T-helper 2 cell (primary cell): ENCODE data around the gene RAP2A.

ENCODE experiments used
- DNase-seq, 5 experiments: peaks; one replicate each; pipeline versions ENCODE4 v3.0.0 to v3.0.0-alpha.2; 2012 to 2022

The RAP2A gene

DNA sequence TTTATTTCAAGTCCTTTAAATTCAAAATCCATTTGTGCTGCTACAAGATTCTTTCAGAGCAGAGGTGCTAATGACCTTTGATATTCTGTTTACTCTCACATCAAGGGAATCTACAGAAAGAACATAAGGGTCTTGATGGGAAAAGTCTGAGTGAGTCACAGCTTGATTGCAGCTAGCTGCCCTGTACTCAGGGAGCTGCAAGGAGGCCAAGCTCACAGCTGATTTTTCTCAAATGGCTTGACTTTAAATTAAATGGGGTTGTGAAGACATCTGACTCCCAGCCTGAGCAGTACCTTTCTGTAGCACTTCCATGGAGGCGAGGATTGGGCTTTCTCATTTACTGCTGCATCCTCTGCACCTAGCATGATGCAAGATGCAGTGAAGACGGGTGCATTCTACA lies 62.5 kb downstream of the RAP2A start:
- no peak for DNase-seq

DNA sequence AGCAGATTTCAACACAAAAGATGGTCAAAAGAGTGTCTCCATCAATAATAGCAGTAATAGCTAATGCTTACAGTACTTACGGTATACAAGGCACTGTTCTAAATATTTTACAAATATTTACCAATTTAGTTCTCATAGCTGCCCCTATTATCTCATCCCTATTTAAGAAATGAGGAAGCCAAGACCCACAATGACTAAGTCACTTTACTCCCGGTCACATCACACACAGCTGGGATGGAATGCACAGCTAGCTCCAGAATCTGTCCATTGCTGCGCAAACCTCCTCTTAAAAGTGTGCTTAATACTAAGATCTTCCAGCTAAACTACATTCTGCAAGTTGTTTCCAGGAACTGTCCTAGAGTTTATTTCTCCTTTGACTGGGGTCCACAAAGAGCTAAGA lies 63.4 kb downstream of the RAP2A start:
- no peak for DNase-seq

DNA sequence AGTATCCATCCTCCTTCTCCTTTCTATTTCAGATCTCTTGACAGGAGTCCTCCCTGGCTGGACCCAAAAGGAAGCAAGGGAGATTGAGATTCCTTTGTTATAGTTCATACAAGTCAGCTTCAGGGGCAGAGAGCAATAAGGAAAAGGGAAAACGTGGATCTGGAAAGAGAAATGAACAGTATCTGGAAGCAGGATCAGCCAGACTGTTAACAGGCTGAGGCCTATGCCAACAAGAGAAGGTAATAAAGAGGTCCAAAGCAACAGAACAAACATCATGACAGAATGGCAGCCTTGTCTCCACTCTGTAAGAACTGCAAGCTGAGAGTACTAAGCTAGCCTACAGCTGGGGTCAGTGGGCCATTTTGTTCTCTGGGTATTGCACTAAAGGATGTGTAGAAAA lies 64.5 kb downstream of the RAP2A start:
- no peak for DNase-seq

DNA sequence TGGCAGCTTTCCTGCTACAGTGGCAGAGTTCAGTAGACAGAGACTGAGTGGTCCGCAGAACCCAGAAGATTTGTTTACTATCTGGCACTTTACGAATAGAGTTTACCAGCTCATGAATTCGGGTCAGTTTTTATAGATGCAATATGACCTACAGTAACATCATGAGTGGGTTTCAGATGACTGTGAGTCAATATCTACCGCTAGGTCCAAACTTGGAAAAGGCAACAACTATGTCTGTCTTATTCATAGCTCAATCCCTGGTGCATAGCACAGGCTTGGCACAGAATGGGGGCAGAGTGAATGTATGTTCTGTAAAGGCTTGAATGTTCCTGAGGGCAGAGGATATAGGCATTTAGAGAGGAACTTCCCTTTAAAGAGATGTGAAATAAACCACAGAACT lies 65.2 kb downstream of the RAP2A start:
- no peak for DNase-seq

DNA sequence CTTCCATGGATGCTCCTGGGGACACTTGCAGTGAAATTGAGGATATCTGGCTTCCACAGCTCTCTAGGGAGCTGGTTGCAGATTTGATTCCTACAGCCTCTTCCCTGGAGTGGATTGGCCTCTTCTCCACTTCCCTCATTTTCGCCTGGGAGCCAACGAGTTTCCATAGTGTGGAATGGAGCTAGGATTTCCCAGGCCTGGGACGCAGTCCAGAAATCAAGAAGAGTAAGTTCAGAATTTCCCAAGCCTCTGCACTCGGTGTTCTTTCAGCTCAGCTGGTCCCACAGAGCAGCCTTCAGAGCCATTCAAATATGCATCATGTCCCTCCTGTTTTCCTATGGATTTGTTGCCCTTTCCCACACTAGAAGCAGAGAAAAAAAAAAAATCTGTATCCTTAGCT lies 68.2 kb downstream of the RAP2A start:
- no peak for DNase-seq

DNA sequence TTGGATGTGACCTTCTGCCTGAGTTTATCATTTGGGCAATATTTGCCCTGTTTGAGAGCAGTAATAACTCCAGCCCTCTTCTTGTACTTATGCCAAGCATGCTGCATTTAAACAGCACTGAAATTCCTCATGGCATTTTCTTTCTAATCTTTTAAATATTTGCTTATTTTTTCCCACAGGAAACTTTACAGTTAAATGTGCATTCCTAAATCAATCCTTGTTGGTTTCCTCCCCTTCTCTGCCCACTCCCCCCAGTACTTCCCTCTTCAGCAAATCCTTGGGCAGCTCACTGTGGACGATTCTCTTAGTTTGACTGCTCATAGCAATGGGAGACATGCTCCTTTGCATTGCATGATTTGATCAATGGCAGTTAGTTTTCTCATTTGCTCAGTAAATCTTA lies 68.7 kb downstream of the RAP2A start:
- DNase-seq: no peak

DNA sequence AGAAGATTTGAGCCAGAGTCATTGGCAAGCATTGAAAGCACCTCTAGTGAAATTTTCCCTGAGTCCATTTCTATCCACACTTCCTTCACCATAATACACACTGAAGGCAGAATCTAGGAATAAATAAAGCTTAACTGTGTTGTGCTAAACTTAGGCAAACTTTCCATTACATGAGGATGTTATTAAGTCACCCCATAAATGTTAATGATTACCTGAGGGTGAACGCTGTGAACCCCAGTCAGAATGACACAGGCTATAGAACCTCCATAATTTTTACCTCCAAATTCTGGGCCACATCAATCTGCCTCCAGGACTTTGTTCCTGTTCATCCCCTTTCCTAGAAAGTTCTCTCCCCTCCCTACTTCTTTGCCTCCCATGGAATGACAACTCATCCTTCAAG lies 71.0 kb downstream of the RAP2A start:
- no peak for DNase-seq

DNA sequence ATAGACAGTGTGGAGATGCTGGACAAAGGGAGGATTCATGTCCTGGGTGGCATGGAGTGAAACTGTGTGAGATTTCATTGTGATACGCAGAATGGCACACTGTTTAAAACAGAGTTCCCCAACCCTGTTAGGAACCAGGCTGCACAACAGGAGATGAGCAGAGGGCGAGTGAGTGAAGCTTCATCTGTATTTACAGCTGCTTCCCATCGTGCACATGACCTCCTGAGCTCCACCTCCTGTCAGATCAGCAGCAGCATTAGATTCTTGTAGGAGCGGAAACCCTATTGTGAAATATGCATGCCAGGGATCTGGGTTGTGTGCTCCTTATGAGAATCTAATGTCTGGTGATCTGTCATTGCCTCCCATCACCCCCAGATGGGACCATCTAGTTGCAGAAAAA lies 72.5 kb downstream of the RAP2A start:
- no peak for DNase-seq

DNA sequence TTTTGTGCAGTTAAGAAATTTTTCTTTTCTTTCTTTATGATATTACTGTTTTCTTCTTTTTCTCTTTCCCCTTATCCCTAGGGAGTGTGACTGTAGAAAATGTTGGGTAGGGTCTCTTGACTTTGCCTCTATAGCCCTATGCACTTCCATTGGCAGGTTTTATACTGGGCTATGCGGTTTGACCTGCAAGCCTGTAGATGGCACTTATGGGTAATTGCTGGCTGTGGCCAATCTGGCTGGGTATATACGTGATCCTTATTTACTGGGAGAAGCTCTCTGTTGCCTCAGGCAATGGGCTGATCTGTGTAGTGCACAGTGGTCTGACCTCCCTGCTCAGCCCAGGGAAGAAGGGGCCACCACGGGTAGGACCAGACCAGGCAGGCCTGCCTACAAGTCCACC lies 78.8 kb downstream of the RAP2A start:
- DNase-seq: no peak

DNA sequence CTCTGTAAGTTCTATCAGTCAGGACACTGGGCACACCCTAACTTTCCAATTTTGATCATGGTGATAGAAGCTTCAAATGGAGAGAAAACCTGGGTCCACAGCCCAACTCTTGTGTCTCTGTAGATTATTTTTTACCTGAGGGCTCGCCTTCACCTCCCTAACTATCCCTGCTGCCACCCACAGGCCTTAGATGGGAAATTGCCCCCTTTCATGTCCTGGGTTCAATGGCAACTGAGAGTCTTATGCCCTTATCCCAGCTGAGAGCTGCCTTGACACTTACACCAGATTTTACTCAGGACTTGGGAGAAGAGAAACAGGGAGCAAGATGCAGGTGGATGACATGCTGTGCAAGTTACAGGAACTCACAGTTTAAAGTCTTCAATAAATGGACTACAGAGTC lies 81.7 kb downstream of the RAP2A start:
- DNase-seq: no peak

DNA sequence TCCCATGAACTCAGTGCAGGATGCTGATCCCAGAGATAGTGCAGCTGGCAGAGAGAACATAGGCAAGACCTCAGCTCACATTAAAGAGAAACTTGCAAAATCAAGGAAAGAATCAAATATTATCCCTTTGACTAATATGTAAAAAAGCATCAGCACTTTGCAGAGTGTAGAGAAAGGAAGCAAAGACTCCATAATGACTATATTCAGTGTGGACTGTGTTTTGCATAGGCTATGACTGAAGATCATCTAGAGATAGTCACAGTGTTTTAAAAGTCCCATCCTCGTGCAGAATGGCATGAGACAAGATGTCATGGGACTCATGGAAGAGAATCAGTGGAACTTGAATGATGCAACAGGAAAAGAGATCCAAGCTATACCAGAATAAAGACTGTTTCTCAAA lies 84.0 kb downstream of the RAP2A start:
- no peak for DNase-seq
